H1 (cell line): ENCODE results near the gene CLIC3. TPM values are rescaled to one million over a fixed set of nuclear protein-coding genes. Genes with fewer than 3 reads are reported as not detected.
A peak's percentile ranks its signal among the peaks of the same experiment; 100 is the strongest.

Source experiments
- CTCF ChIA-PET: fragments of 300-600 bp; sonication (Branson Sonifier 250); formaldehyde crosslinking; loops from one replicate; lab custom pipeline; 2021; ENCODE audit not compliant: partially characterized antibody; lab: Charles Lee
- POLR2A ChIA-PET: fragments of 300-600 bp; sonication (Branson Sonifier 250); formaldehyde crosslinking; loops from one replicate; lab custom pipeline; 2021; ENCODE audit warnings: inconsistent platforms; ENCODE audit not compliant: partially characterized antibody; lab: Charles Lee
- DNase-seq, 2 experiments: peaks; one replicate each; pipeline versions ENCODE4 v3.0.0 to v3.0.0-alpha.2; 2010 to 2022; ENCODE audit warnings: low spot score in 2 of 2, low read depth in 1 of 2, mixed read lengths in 1 of 2
- FAIRE-seq: peaks from 2 replicates; lab custom pipeline; 2011; peaks lifted over from hg19 to GRCh38; lab: Jason Lieb, UNC
- H2AFZ ChIP-seq: 2 replicates; pipeline ENCODE4 v1.8.1; 2012; ENCODE audit warnings: low read length, inconsistent platforms
- H2AK5ac ChIP-seq: 2 replicates; pipeline ENCODE4 v1.6.1; 2013; ENCODE audit warnings: low read depth, low read length
- H2BK120ac ChIP-seq: replicated peaks from 2 replicates; pipeline ENCODE3; 2013; ENCODE audit warnings: low read depth, low read length, inconsistent platforms
- H2BK12ac ChIP-seq: 2 replicates; pipeline ENCODE4 v1.6.1; 2013; ENCODE audit warnings: low read depth, low read length
- H2BK15ac ChIP-seq: 2 replicates; pipeline ENCODE4 v1.6.1; 2013; ENCODE audit warnings: low read length
- H2BK20ac ChIP-seq: 2 replicates; pipeline ENCODE4 v1.6.1; 2013; ENCODE audit warnings: low read length
- H2BK5ac ChIP-seq: 2 replicates; pipeline ENCODE4 v1.6.1; 2013; ENCODE audit warnings: low read depth, low read length
- H3K14ac ChIP-seq: 2 replicates; pipeline ENCODE4 v1.6.1; 2013; ENCODE audit warnings: inconsistent platforms; ENCODE audit not compliant: insufficient read length
- H3K18ac ChIP-seq: 2 replicates; pipeline ENCODE4 v1.6.1; 2013; ENCODE audit warnings: low read length; ENCODE audit errors: extremely low read depth
- H3K23ac ChIP-seq: 2 replicates; pipeline ENCODE4 v1.6.1; 2013; ENCODE audit warnings: inconsistent platforms; ENCODE audit not compliant: insufficient read length
- H3K23me2 ChIP-seq: 2 replicates; pipeline ENCODE4 v1.6.1; 2013; ENCODE audit warnings: low read depth, low read length
- H3K27ac ChIP-seq: 2 replicates; pipeline ENCODE4 v1.6.1; 2011; ENCODE audit warnings: low read depth, low read length, inconsistent platforms
- H3K27me3 ChIP-seq, 4 experiments: replicated peaks in 1 of 4; 1 replicate in 1 of 4; 2 replicates in 3 of 4; pipeline versions ENCODE4 v1.6.1 to v1.8.1; 2011 to 2013; ENCODE audit warnings: low read length in 3 of 4, mild to moderate bottlenecking in 3 of 4, inconsistent platforms in 2 of 4, mixed read lengths in 2 of 4, moderate library complexity in 1 of 4; ENCODE audit not compliant: control insufficient read depth in 3 of 4, insufficient read depth in 3 of 4; ENCODE audit errors: extremely low read depth in 1 of 4
- H3K36me3 ChIP-seq, 4 experiments: 2 replicates each; pipeline versions ENCODE4 v1.6.1 to v1.8.1; 2011 to 2013; ENCODE audit warnings: mild to moderate bottlenecking in 4 of 4, low read length in 3 of 4, moderate library complexity in 2 of 4, control low read depth in 1 of 4, inconsistent platforms in 1 of 4; ENCODE audit not compliant: insufficient read depth in 4 of 4, control insufficient read depth in 2 of 4
- H3K4ac ChIP-seq: replicated peaks from 2 replicates; pipeline ENCODE3; 2013; ENCODE audit warnings: low read length, low read depth, mixed read lengths, inconsistent platforms; ENCODE audit not compliant: insufficient read length
- H3K4me1 ChIP-seq, 4 experiments: replicated peaks in 1 of 4; 1 replicate in 1 of 4; 2 replicates in 3 of 4; pipeline versions ENCODE4 v1.6.1 to v1.8.1; 2011 to 2013; ENCODE audit warnings: low read length in 3 of 4, inconsistent platforms in 2 of 4, mixed read lengths in 1 of 4; ENCODE audit not compliant: insufficient read depth in 4 of 4, control insufficient read depth in 3 of 4
- H3K4me2 ChIP-seq, 2 experiments: 2 replicates each; pipeline versions ENCODE4 v1.6.1 to v1.8.1; 2011 to 2013; ENCODE audit warnings: low read depth in 2 of 2, low read length in 2 of 2, control low read depth in 1 of 2, inconsistent platforms in 1 of 2, mild to moderate bottlenecking in 1 of 2; ENCODE audit not compliant: insufficient read depth in 1 of 2
- H3K4me3 ChIP-seq, 4 experiments: fragments of 200-600, 300-600 bp in 1 of 4; sonication (generic), shearing (Covaris generic), sonication (Bioruptor Twin) in 1 of 4; 2 replicates each; pipeline versions ENCODE4 v1.5.1 to v1.8.1; 2011 to 2016; ENCODE audit warnings: low read length in 4 of 4, low read depth in 3 of 4, control low read depth in 2 of 4, inconsistent platforms in 2 of 4, mild to moderate bottlenecking in 2 of 4, mixed read lengths in 1 of 4, moderate library complexity in 1 of 4; ENCODE audit not compliant: insufficient read depth in 2 of 4; ENCODE audit errors: extremely low read depth in 1 of 4
- H3K56ac ChIP-seq: replicated peaks from 2 replicates; pipeline ENCODE3; 2013; ENCODE audit warnings: low read depth, mild to moderate bottlenecking, mixed read lengths, low read length, inconsistent platforms; ENCODE audit not compliant: insufficient read length
- H3K79me1 ChIP-seq: 2 replicates; pipeline ENCODE4 v1.6.1; 2013; ENCODE audit warnings: low read depth, low read length, control low read depth
- H3K79me2 ChIP-seq, 2 experiments: 2 replicates each; pipeline versions ENCODE4 v1.6.1 to v1.8.1; 2012 to 2013; ENCODE audit warnings: low read length in 2 of 2, mild to moderate bottlenecking in 2 of 2, inconsistent platforms in 1 of 2; ENCODE audit not compliant: insufficient read depth in 2 of 2, control insufficient read depth in 1 of 2
- H3K9ac ChIP-seq, 4 experiments: replicated peaks in 1 of 4; 1 replicate in 1 of 4; 2 replicates in 3 of 4; pipeline versions ENCODE4 v1.6.1 to v1.8.1; 2011 to 2013; ENCODE audit warnings: low read depth in 3 of 4, low read length in 3 of 4, control low read depth in 2 of 4, mild to moderate bottlenecking in 2 of 4, moderate library complexity in 2 of 4, inconsistent platforms in 1 of 4; ENCODE audit errors: extremely low read depth in 1 of 4
- H3K9me3 ChIP-seq, 2 experiments: 2 replicates each; pipeline versions ENCODE4 v1.6.1 to v1.8.1; 2012 to 2013; ENCODE audit warnings: mild to moderate bottlenecking in 2 of 2, moderate library complexity in 2 of 2, control low read depth in 1 of 2, inconsistent platforms in 1 of 2, low read depth in 1 of 2, low read length in 1 of 2, mixed read lengths in 1 of 2; ENCODE audit not compliant: insufficient read depth in 2 of 2
- H4K20me1 ChIP-seq, 2 experiments: replicated peaks in 1 of 2; 2 replicates each; pipeline versions ENCODE3 to v1.8.1; 2011 to 2013; ENCODE audit warnings: inconsistent platforms in 2 of 2, low read length in 2 of 2, mild to moderate bottlenecking in 1 of 2; ENCODE audit not compliant: insufficient read depth in 2 of 2, control insufficient read depth in 1 of 2
- H4K5ac ChIP-seq: 2 replicates; pipeline ENCODE4 v1.6.1; 2013; ENCODE audit warnings: low read length, low read depth, mixed read lengths, inconsistent platforms; ENCODE audit not compliant: insufficient read length
- H4K8ac ChIP-seq: 2 replicates; pipeline ENCODE4 v1.8.0; 2013; ENCODE audit warnings: mild to moderate bottlenecking, moderate library complexity, low read length, inconsistent platforms; ENCODE audit not compliant: insufficient read depth; ENCODE audit errors: extremely low read depth
- H4K91ac ChIP-seq: replicated peaks from 2 replicates; pipeline ENCODE3; 2013; ENCODE audit warnings: low read length, mixed read lengths, inconsistent platforms; ENCODE audit not compliant: insufficient read length
- ATF3 ChIP-seq: IDR thresholded peaks from 2 replicates; pipeline ENCODE4 v1.6.1; 2011; ENCODE audit warnings: low read depth, mild to moderate bottlenecking, low read length; ENCODE audit not compliant: insufficient read depth
- CHD2 ChIP-seq: IDR thresholded peaks from 2 replicates; pipeline ENCODE4 v1.6.1; 2012; ENCODE audit warnings: low read length, improper control_type of control experiment
- HDAC6 ChIP-seq: IDR thresholded peaks from one replicate; pipeline ENCODE4 v1.7.1; 2012; ENCODE audit warnings: low read depth, mild to moderate bottlenecking, inconsistent platforms, low read length, moderate library complexity
- SRF ChIP-seq: IDR thresholded peaks from 2 replicates; pipeline ENCODE4 v1.6.1; 2011; ENCODE audit warnings: mild to moderate bottlenecking, low read depth, low read length, moderate library complexity
- WGBS, 2 experiments: shearing (Covaris generic) in 1 of 2; methylation state at CpG; one replicate each; pipeline versions ENCODE4 v1.1.6 to v1.1.7; 2013 to 2015; ENCODE audit warnings: low lambda C conversion rate in 2 of 2, mixed read lengths in 2 of 2, inconsistent platforms in 1 of 2, low coverage in 1 of 2, missing lambda C conversion rate in 1 of 2; ENCODE audit not compliant: insufficient replicate concordance in 2 of 2, insufficient coverage in 1 of 2, insufficient read length in 1 of 2; ENCODE audit errors: extremely low coverage in 1 of 2, missing lambda C conversion rate in 1 of 2; 5-methylcytosine and 5-hydroxymethylcytosine counted together
- polyA plus RNA-seq, 7 experiments: library from polyadenylated mRNA; depleted of rRNA in 3 of 7; stranded (reverse) in 5 of 7; unstranded in 2 of 7; fragments of >200 nt in 5 of 7; fragments of 200-250 nt in 2 of 7; gene quantifications; 1 replicate in 5 of 7; 2 replicates in 1 of 7; 4 replicates in 1 of 7; pipeline versions ENCODE4 v1.2.1 to v1.2.3, GENCODE V29; 2011 to 2013; ENCODE audit warnings: missing spikeins in 2 of 7, mixed read lengths in 2 of 7
- total RNA-seq: library from RNA; stranded (reverse); fragmentation: NEBNext Ultra II Directional; extraction: Animal tissue kit (Norgen Biotek cat#: 25700); gene quantifications from 2 replicates; pipeline ENCODE4 v1.2.1, GENCODE V29; 2021

The CLIC3 gene
- total and polyA plus RNA-seq, 2 of the 8 experiments (the other 6 are each of a cell fraction or from before 2014, with no cell fraction given), result 0.12 TPM; not detected in 1

- H4K20me1 ChIP-seq, result no peaks in the 10 kb centered on the region
These were observed 33.6 kb downstream of the CLIC3 start for GRCh38 chr9:136962701-136963248.

More at GRCh38 chr9:136962701-136963248, 33.6 kb downstream of the CLIC3 start:
- peaks cover 0 to 9% (median 5%) of the 10 kb centered on the region in 4 experiments; a peak in 5 of 7 replicates for H3K4me1 ChIP-seq
- H2BK120ac ChIP-seq, result no peak overlapping the region
- H3K23me2 ChIP-seq, result no peaks in the 10 kb centered on the region
- no peak overlapping the region for H4K5ac ChIP-seq
- no peaks in the 10 kb centered on the region for H3K9me3 ChIP-seq
- H3K9ac ChIP-seq, result 0 out of 7 replicates have a peak overlapping the region, but pooled peaks of 1 of the 4 experiments have one; percentile 41
- H2BK15ac ChIP-seq, result no peak overlapping the region
- no peak overlapping the region for H2BK20ac ChIP-seq
- ChIA-PET POLR2A (interaction anchor here (1.5 kb wide), 1 partner anchor 25 kb away, joined by 3 read pairs; no protein-coding TSS in a partner anchor), CTCF (interaction anchor here (0.6 to 5.6 kb wide), 7 partner anchors 10 to 129 kb away, joined by 3 to 32 read pairs (median 5); partner anchors contain the start of genes LCN12 and PTGDS)
- TF ChIP-seq HDAC6, result no peak
- no peak for TF ChIP-seq SRF
- TF ChIP-seq CHD2, result no peak
- no peak for TF ChIP-seq ATF3
- H2AFZ ChIP-seq, result no peak overlapping the region
- no peak overlapping the region for H3K27ac ChIP-seq
- H3K36me3 ChIP-seq, result no peaks in the 10 kb centered on the region
- H2AK5ac ChIP-seq, result no peak overlapping the region
- no peaks in the 10 kb centered on the region; the same call in 1 of the 2 replicates for H3K79me1 ChIP-seq
- no peak overlapping the region for H3K14ac ChIP-seq
- no peak overlapping the region for H3K18ac ChIP-seq
- H3K79me2 ChIP-seq, result no peaks in the 10 kb centered on the region
- no peak overlapping the region for H3K4ac ChIP-seq
- H3K4me3 ChIP-seq, result no peak overlapping the region
- H4K8ac ChIP-seq, result no peak overlapping the region
- peak overlapping the region; percentile 85 for H4K91ac ChIP-seq
- H3K4me2 ChIP-seq, result no peak overlapping the region
- FAIRE-seq, result no peak
- H3K56ac ChIP-seq, result no peak overlapping the region
- H2BK12ac ChIP-seq, result no peak overlapping the region
- 90% methylated on average over 11 of the region's 11 CpGs; no CpG with 5 or more reads in 1 of the 2 experiments for WGBS, 2 experiments
- no peak overlapping the region; the same call in 1 of the 2 replicates for H2BK5ac ChIP-seq
- DNase-seq, result no peak
- H3K23ac ChIP-seq, result no peak overlapping the region
- H3K27me3 ChIP-seq, result no peaks in the 10 kb centered on the region
